GM19438 (cell line): ENCODE results near the gene MBNL1.

ENCODE experiments used
- ATAC-seq: cut with Tn5 transposase; IDR thresholded peaks from one replicate; pipeline ENCODE4 v1.9.1; 2021; ENCODE audit warnings: low read depth; ENCODE audit not compliant: unreplicated experiment

MBNL1 gene

DNA sequence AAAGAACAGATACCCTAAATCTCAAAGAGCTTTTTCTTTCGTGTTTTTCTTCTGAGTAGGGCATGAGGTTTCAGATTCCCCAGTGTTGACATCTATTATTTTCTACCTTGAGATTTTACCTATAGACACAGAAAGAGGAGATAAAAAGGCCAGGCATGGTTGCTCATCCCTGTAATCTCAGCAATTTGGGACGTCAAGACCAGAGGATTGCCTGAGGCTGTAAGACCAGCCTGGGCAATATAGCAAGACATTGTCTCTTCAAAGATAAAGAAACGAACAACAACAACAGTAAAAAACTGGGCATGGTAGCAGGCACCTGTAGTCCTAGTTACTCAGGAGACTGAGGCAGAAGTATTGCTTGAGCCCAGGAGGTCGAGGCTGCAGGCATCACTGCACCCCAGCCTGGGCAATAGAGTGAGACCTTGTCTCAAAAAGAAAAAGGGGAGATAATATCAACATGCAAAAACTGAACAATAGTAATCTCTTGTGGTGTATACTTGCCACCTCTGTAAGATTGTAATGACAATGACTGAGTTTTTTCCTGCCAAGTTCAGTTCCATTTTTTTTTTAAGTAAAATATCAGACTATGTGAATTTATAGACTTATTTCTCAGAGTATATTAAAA, 71.3 kb downstream of the MBNL1 start:
- no peak for ATAC-seq

DNA sequence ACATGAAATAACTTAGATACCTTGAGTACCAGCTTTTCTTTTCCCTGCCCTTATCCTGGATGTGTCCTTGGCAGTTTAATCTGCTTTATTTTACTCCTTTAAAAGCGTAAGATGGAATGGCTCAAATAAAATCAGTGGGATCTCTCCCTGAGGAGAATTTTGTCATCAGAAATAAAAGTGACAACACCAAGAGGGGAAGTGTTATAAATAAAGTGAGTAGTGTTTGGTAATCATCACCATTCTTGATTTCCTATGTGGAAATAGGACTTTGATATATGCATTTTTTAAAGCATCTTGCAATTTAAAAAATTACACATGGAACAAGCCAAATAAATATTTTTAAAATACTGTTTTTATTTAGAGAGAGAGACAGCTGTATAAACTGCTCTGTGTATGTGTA, 76.5 kb downstream of the MBNL1 start:
- no peak for ATAC-seq

DNA sequence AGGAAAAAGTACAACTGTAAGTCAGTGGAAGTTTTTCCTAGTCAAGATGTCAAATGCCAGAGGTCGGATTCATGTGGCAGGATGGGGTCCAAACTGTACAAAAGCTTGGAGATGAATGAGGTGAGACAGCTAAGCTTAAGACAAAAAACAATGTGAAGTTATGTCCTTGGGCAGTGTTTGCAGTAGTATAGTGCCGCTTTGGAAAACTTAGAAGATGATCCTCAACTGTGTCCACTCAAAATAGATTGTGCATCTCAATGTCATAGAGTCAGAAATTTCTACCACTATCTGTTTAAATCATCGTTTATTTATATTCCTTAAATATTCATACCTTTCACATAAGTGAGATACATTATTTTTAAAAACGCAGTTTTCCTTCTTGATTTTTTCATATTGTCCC, 77.3 kb downstream of the MBNL1 start:
- ATAC-seq, result no peak

DNA sequence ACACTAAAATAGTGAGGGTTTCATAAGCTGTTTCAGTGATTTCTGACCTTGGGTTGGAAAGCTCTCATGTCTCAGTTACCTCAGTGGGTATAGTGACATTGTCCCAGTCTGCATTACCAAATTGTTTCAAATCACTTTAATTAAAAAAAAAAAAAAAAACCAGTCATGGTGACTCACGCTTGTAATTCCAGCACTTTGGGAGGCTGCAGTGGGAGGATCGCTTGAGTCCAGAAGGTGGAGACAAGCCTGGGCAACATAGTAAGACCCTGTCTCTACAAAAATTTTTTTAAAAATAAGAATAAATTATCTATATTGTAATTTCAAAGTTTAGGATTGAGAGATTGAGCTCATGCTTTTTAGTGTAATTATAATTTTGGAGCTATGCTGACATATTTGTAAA, 78.0 kb downstream of the MBNL1 start:
- no peak for ATAC-seq

DNA sequence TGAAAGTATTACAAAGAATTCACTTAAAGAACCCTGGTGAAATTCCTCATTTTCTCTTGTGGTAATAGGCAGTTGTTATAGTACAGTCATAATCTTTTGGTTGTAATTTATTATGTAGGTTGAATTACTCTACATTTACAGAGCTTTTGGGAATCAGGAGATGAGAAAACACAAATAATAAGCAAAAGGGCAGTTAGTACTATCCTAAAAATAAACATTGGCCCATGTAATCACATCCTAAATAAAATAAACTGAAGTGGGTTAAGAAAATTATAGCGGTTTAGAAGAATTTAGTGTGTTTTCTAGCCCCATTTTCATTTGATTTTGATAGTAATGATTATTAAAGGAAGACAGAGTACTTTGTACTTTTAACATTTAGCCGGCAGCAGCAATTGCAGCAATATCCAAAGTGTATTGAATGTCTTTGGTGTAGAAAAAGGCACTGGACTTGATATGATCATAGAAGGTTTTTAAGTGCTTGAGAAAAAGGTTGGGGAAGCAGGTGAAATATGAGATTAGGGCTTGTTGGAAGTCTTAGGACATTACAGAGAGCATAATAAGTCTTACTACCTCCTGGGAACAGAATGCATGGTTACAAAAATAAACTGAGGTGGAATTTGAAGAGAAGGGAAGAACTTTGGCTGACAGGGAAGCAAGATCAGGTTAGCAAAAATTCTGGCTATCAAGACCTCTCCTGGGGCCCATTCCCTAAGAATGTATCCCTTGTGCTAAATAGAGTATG, 79.9 kb downstream of the MBNL1 start:
- no peak for ATAC-seq

DNA sequence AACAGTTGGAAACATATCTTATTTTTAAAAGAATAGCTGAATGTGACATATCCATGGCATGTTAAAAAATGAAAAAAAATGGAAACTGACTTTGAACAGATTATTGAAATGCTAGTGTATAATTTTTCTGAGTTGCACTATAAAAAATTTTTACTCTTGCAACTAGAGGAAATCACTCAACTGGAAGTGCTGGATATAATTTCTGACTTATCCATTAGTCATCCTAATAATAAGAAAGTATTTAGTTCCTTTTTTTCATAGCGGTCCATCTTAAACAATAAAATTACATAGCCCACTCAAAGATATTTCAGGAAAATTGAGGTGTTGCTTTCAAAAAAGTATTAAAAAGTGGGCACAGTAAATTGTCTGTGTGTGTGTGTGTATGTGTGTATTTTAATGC, 80.7 kb downstream of the MBNL1 start:
- no peak for ATAC-seq

DNA sequence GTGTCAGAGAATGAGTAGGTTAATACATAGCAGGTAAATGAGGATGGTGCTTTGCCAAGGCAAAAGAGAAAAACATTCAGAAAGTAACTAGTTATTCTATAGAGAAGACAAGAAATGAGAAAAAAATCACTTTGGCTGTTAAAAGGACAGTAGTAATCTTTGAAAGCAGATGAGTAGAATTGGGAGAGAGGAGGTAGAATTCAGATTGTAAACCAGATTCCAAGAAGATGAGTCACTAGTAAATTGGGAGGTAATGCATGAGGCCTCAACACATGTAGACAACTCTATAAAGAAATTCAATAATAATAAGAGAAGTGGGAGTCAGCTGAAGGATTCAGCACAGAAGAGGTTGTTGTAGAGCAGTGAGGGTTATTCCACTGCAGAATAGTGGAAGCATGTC, 81.4 kb downstream of the MBNL1 start:
- no peak for ATAC-seq

DNA sequence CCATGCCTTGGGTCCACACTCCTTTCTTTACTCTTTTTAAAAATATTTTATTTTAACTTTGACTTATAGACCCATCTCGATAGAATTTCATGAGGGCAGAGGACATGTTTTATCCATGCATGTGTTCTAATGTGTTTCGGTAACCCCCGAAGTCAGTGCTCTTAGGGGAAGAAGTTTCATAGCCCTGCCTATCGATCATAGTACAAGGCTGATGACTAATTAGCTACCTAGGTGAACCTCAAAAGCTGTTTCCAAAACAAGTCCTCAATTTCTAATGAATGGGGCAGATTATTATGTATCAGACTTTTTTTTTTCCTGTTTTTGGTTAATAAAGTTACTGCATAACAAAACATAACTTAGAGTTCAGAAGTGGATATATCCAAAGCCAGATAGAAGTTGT, 82.0 kb downstream of the MBNL1 start:
- ATAC-seq, result no peak

DNA sequence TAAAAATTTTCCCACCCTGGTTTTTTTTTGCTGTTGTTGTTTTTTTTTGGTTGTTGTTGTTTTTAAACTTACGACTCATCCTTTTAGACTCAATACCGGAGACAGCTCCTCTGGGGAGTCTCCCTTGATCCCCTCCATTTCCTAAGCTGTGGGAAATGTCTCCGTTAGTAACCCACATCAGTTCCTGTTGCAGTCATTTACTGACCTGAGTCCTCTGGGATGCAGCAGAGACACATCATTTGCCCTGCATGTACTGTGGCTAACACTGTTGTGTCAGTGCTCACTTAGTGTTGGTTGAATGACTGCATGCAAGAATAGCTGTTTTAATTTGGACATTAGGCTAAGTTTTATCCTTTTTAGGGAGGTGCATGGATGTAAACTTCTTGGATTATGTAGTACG, 83.8 kb downstream of the MBNL1 start:
- ATAC-seq, result no peak

DNA sequence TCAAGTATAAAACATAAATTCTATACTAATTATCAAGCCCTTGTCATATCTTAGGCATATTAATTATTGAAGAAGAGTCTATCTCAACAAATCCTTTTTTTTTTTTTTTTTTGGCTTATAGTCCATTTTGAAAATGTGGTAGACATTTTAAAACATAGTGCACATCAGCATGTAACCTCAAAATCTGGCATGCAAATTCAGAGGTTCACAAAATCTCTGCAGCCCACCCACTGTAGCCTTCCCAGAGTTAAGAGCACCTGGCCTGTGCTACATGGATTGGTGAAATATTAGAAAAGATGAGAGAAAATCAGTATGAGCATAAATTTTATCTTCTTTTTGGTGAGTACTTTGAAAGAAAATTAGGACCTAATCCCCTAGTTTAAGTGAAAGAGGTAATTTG, 84.8 kb downstream of the MBNL1 start:
- ATAC-seq, result no peak

DNA sequence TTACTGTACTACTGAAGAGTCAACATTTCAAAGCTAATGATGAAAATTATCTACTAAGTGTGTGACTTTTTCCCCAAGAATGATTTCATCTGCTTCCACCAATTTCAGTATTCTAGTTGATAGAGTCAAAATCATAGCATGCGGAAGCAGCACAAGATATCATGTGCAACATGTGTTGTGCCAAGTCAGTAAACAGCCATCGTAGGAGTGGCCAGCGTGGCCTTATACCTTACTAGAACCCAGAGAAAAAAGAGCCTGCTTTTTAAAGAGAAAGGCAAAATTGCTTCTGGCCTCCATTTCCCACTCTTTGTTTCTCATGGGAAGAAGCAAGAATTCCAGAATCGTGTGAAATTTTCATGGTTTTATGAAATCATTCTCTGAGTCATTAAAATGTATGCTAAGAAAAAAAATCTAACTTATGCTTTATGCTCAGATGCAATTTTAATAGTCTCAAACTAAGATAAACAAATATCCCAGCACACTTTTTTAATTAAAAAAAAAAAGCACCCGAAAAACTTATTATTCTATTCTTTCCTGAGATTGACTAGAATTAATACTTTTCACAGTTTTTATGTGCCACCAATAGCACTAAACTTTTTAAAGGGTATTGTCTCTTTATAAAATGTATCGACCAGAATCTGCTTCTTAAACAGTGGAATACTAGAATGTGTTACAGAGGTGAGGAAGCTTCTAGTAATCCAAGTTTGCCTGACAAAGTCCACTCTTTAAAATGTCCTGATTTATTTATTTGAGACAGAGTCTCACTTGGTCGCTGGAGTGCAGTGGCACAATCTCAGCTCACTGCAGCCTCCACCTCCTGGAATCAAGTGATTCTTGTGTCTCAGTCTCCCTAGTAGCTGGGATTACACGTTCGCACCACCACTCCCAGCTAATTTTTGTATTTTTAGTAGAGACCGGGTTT, 87.3 kb downstream of the MBNL1 start:
- ATAC-seq, result no peak

DNA sequence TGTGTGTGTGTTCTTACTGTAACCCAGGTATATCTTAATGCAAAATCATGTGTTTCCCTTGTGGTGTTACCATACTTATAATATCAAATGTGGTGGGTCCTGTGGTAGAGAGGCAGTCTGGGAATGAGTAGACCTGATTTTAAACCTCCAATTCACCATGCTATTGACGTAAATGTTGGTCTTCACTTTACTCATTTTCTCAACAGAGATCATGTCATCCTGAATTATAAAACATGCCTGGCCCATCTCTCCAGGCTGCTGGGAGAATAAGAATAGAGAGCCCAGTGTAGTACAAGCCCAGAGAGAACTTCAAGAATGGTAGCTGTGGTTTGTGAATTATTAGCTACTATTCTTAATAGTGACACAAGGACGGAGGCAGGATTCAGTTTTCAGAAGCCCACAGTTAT, 88.1 kb downstream of the MBNL1 start:
- peak; percentile 68 for ATAC-seq

DNA sequence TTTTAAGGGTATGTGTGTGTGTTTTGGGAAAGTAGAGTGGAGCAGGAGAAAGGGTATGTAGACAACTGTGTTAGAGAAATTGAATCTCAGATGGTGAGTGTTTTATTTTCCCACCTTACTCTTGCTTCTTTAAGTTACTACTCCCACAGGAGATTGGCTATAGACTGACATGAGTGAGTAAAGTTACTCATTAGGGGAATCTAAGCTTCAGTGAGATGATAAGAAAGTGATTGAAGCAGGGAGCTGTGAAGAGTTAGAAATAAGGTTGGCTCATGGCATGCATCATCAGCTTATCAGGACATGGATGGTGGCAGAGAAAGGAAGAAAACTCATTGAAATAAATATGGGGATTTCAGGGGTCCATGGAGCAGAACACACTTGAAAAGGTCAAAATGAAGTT, 88.9 kb downstream of the MBNL1 start:
- no peak for ATAC-seq

DNA sequence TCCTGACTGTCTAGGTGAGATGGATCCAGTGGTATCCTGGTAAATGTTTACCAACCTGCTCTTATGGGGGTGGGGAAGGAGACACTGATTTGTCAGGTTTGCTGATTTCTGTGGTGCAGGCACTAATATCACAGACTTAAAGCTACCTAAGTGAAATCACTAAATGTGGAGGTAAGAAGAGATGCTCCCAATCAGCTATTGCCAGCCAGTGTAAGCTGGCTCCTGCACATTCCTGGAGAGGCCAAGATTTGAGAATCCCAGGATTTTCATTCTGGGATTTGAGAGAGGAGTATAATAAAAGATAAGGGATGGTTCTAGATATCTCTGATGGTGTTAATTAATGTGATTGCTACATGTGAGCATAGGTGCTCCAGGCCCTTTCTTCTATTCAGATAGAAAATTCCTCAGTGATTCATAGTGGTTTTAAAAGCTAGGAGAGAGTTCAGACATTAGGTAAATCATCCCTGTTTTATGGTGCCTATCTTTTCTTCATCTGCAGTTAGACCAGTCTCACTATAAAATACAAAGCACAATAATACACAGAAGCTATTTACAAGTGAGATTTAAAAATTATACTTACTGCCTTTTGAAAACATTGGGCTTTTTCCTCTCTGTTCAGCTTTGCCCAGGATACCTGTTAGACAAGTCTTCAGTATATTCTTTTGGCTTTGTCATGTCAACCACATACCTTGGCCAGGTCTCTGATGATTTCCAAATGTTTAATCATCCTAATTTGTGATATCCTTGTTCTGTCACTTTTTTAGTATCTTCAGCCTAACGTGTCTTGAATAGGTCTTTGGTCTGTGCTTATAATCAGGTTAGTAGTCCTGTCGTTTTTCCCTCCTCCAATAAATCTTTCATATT, 90.9 kb downstream of the MBNL1 start:
- ATAC-seq, result no peak

DNA sequence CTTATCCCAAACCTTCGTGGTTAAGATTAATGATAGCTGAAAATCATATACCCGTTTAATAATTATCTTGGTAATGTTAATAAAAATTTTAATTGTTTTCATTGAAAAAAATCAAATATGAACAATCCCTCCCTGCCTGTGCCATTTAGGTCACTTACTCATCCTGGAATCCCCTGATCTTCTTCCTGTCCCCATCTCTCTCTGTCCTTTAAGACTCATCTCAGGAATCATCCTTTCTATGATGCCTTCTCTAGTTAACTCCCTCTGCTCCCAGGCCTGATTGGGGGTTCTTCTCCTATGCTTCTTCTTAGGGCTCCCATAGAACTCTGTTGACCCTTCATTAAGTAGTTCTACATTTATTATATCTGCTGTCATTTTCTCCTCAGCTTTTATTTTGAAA, 91.6 kb downstream of the MBNL1 start:
- ATAC-seq, result no peak

DNA sequence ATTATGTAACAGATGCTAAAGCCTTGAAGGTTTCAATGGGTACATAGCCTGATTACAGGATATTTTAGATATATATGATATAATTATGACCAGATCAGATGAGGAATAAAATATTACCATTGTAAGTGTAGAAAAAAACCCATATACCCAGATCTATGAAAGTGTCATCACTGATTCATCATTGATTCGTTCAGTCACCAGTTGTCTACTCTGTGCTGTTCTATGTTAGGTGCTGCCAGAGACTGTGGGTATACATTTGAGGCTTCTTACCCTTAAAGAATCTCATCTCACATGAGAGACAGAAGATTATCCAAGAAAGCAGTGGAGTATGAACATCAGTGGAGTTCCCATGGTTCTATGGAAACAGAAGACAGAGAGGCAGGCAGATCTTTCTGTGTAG, 92.2 kb downstream of the MBNL1 start:
- no peak for ATAC-seq

DNA sequence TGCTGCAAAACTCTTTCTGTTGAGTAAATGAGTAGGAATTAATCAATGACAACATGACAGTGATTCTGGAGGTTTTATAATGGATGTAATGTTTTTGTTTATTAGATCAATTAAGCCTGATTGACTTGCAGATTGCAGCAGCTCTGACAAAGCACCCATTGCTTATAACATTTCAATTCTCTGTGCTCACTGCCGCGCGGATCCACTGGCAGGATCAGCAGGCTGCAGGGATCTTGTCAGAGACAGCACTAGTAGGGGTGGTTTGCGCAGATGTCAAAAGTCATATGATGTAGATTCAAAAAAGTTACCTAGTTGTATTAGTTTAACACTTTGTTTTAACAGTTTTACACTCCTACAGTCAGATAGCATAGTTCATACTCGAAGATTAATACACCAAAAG, 93.4 kb downstream of the MBNL1 start:
- no peak for ATAC-seq

DNA sequence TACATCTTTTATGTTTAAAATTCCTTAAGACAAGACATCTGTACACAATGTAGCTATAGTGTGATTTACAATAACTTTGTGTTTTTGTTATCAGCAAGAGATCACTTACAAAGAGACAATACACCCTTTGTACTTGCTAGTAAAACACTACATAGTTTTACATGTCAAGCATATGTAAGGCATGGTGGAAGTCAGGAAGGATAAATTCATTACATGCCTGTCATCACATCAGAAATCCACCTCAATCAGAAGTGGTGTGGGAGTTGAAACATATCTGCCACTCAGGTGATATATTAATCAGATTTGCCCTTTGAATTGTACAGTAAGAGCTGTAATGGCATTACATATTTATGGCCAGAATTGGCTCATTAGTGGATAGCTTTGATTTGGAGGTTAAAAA, 95.5 kb downstream of the MBNL1 start:
- no peak for ATAC-seq

DNA sequence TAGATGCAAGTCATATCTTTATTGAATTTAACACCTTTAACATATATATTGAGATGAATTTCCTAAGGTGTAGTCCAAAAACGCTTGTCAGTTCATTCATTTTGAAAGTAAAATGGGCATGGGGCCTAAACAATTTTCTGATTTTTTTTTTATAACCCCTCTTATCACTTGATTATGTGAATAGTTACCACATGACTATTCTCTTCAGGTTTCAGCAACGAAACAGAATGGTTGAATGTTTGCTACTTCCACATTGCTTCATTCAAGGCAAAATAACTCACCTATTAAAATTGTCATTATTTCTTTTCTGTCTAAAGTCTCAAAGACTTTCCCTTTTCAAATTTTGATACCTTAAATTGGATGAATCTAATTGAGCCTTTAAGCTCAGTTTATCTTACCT, 96.4 kb downstream of the MBNL1 start:
- no peak for ATAC-seq

DNA sequence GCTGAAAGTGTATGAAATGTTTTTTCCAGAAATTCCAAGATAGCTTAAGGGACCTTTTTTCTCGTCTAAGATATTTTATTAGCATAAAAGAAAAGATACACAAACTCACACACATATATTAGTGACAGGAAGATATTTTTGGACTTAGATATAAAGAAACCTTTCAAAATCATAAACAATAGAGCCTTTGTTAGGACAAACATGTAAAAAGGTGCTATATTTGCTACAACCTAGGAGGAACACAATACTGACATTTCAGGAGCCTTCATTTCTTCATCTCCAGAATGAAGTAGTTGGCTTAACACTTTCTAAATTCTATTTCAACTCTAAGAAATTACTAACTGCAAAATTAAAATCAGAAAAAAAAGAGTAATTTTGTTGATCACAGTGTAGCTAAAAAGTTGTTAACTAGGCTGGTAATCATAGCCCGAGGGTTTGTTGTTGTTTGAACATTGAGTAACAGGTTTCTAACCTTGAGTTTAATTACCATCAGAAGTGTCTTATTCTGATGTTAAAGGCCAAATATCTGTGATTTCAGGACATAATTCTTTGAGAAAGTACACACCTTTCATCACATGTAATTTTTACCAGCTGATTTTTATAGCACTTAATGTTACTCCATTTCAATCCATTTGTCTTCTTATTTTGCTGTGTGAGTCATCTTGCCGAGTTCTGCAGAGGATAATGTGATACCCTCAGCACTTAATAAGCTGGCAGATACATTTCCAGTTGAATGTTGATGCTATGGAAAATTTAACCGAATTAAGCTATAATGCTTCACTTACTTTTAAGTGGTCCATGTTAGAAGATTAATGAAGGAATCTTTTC, 97.3 kb downstream of the MBNL1 start:
- ATAC-seq, result no peak
